OCI-LY1 (cell line): ENCODE measurements around the gene MCCC1.
"Not testable (repeated sequence)": the region's sequence is repeated elsewhere in the genome, so short reads cannot be mapped to it uniquely, and the experiment has no call there.

Experiments used
- H2AFZ ChIP-seq: fragments of 200-600 bp; sonication (generic), shearing (Covaris generic); 2 replicates; pipeline ENCODE4 v1.6.0; 2014; ENCODE audit warnings: antibody characterized with exemption, mild to moderate bottlenecking, low read length
- H3F3A ChIP-seq: fragments of 200-600 bp; sonication (generic), shearing (Covaris generic); 2 replicates; pipeline ENCODE4 v1.6.0; 2014; ENCODE audit warnings: mild to moderate bottlenecking, antibody characterized with exemption, low read length, moderate library complexity; ENCODE audit not compliant: insufficient read depth
- H3K27ac ChIP-seq: fragments of 200-600 bp; sonication (generic); 2 replicates; pipeline ENCODE4 v1.5.1; 2014; ENCODE audit warnings: low read length, mixed run types, mild to moderate bottlenecking, low read depth; ENCODE audit not compliant: poor library complexity, severe bottlenecking
- H3K27me3 ChIP-seq: fragments of 200-600 bp; sonication (generic); 2 replicates; pipeline ENCODE4 v1.6.0; 2014; ENCODE audit warnings: antibody characterized with exemption, mild to moderate bottlenecking, low read length, moderate library complexity; ENCODE audit not compliant: insufficient read depth
- H3K36me3 ChIP-seq: fragments of 200-600 bp; sonication (generic); 2 replicates; pipeline ENCODE4 v1.6.1; 2014; ENCODE audit warnings: mild to moderate bottlenecking, antibody characterized with exemption, low read length, moderate library complexity, mixed read lengths; ENCODE audit not compliant: insufficient read depth
- H3K4me1 ChIP-seq: fragments of 200-600 bp; sonication (generic); 2 replicates; pipeline ENCODE4 v1.5.1; 2014; ENCODE audit warnings: mild to moderate bottlenecking, low read length, moderate library complexity; ENCODE audit not compliant: insufficient read depth, severe bottlenecking
- H3K4me2 ChIP-seq: fragments of 200-600 bp; sonication (generic), shearing (Covaris generic); 2 replicates; pipeline ENCODE4 v1.6.1; 2014; ENCODE audit warnings: low read length
- H3K4me3 ChIP-seq: fragments of 200-600 bp; sonication (generic); 2 replicates; pipeline ENCODE4 v1.5.1; 2014; ENCODE audit warnings: low read length, low read depth, mild to moderate bottlenecking, mixed read lengths; ENCODE audit not compliant: poor library complexity, severe bottlenecking
- H3K79me2 ChIP-seq: fragments of 200-600 bp; shearing (Covaris generic); 2 replicates; pipeline ENCODE4 v1.6.1; 2016; ENCODE audit warnings: mixed run types, low read length, mixed read lengths; ENCODE audit not compliant: insufficient read depth
- H3K9ac ChIP-seq: fragments of 200-600 bp; sonication (generic), shearing (Covaris generic); 2 replicates; pipeline ENCODE4 v1.6.1; 2014; ENCODE audit warnings: mild to moderate bottlenecking, low read length, mixed read lengths
- H3K9me2 ChIP-seq: fragments of 200-600 bp; sonication (generic), shearing (Covaris generic); 2 replicates; pipeline ENCODE4 v1.6.1; 2014; ENCODE audit warnings: low read depth, mild to moderate bottlenecking, low read length, mixed read lengths
- H3K9me3 ChIP-seq: fragments of 200-600 bp; shearing (Covaris generic); 2 replicates; pipeline ENCODE4 v1.6.1; 2014; ENCODE audit warnings: low read length, mixed read lengths
- H4K20me1 ChIP-seq: fragments of 200-600 bp; sonication (generic), shearing (Covaris generic); 2 replicates; pipeline ENCODE4 v1.6.0; 2016; ENCODE audit warnings: mild to moderate bottlenecking, low read length; ENCODE audit not compliant: insufficient read depth
- CTCF ChIP-seq: fragments of 200-600 bp; sonication (generic), shearing (Covaris generic); IDR thresholded peaks from 2 replicates; pipeline ENCODE4 v1.5.1; 2017; ENCODE audit warnings: mild to moderate bottlenecking, antibody characterized with exemption, low read length, moderate library complexity, mixed read lengths
- EZH2 ChIP-seq: fragments of 200-600 bp; sonication (generic), shearing (Covaris generic); IDR thresholded peaks from 2 replicates; pipeline ENCODE4 v1.8.0; 2017; ENCODE audit warnings: borderline replicate concordance, mixed run types, mild to moderate bottlenecking, antibody characterized with exemption, low read length, moderate library complexity, mixed read lengths

The MCCC1 gene

GRCh38 chr3:182999767-183000166, 99.5 kb downstream of the MCCC1 start:
- Histone ChIP-seq H2AFZ (no peak overlapping the region), H4K20me1 (no peaks in the 10 kb centered on the region), H3K27ac (no peak overlapping the region), H3K27me3 (no peaks in the 10 kb centered on the region), H3F3A (no peaks in the 10 kb centered on the region), H3K4me1 (no peaks in the 10 kb centered on the region), H3K4me2 (no peak overlapping the region), H3K9ac (no peak overlapping the region), H3K9me2 (no peaks in the 10 kb centered on the region), H3K36me3 (no peaks in the 10 kb centered on the region), H3K79me2 (no peaks in the 10 kb centered on the region), H3K9me3 (no peaks in the 10 kb centered on the region), H3K4me3 (no peak overlapping the region)
- TF ChIP-seq EZH2 (no peak), CTCF (no peak)

DNA sequence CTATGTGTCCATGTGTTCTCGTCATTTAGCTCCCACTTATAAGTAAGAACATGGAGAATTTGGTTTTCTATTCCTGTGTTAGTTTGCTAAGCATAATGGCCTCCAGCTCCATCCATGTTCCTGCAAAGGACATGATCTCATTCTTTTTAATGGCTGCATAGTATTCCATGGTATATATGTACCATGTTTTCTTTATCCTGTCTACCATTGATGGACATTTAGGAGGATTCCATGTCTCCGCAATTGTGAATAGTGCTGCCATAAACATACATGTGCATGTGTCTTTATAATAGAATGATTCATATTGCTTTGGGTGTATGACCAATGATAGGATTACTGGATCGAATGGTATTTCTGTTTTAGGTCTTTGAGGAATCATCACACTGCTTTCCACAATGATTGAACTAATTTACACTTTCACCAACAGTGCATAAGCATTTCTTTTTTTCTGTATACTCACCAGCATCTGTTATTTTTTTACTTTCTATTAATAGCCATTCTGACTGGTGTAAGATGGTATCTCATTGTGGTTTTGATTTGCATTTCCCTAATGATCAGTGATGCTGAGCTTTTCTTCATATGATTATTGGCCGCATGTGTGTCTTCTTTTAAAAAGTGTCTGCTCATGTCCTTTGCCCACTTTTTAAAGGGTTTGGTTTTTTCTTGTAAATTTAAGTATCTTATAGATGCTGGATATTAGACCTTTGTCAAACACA, 105.7 kb downstream of the MCCC1 start:
- not testable (repeated sequence) for H3K36me3 ChIP-seq

GRCh38 chr3:182989566-182989965, 109.7 kb downstream of the MCCC1 start:
- Histone ChIP-seq H3K9me2 (no peaks in the 10 kb centered on the region), H3K9ac (no peak overlapping the region), H3K36me3 (no peaks in the 10 kb centered on the region), H3K4me3 (no peak overlapping the region), H3K27me3 (no peaks in the 10 kb centered on the region), H2AFZ (no peak overlapping the region), H3F3A (no peaks in the 10 kb centered on the region), H4K20me1 (no peaks in the 10 kb centered on the region), H3K4me2 (no peak overlapping the region), H3K9me3 (peaks cover 7% of the 10 kb centered on the region; the same call in 1 of the 2 replicates), H3K27ac (no peak overlapping the region), H3K79me2 (no peaks in the 10 kb centered on the region), H3K4me1 (no peaks in the 10 kb centered on the region)
- TF ChIP-seq EZH2: no peak

More for the DNA sequence above, 105.7 kb downstream of the MCCC1 start:
- H3K27me3 ChIP-seq, H3K4me2 ChIP-seq, H3K9me3 ChIP-seq, H2AFZ ChIP-seq, H3F3A ChIP-seq, H3K9ac ChIP-seq, H3K27ac ChIP-seq, H4K20me1 ChIP-seq, H3K4me3 ChIP-seq, H3K9me2 ChIP-seq, H3K79me2 ChIP-seq, H3K4me1 ChIP-seq: not testable (repeated sequence)

GRCh38 chr3:182986021-182986420, 113.3 kb downstream of the MCCC1 start:
- Histone ChIP-seq H3K9me3 (no peaks in the 10 kb centered on the region), H3K4me3 (no peak overlapping the region), H3K36me3 (no peaks in the 10 kb centered on the region), H3K4me1 (peaks cover 4% of the 10 kb centered on the region), H3K27ac (no peak overlapping the region), H4K20me1 (no peaks in the 10 kb centered on the region), H3K4me2 (no peak overlapping the region), H2AFZ (no peak overlapping the region), H3K27me3 (no peaks in the 10 kb centered on the region), H3K79me2 (no peaks in the 10 kb centered on the region), H3K9me2 (no peaks in the 10 kb centered on the region), H3K9ac (no peak overlapping the region), H3F3A (no peaks in the 10 kb centered on the region)
- TF ChIP-seq EZH2: no peak
- no peak for TF ChIP-seq CTCF
